HEK293 (cell line): ENCODE results near the gene PGS1.

ENCODE experiments used
- CTCF ChIA-PET: fragments of 350-600 bp; formaldehyde crosslinking; extraction: SDS; loops from one replicate; lab custom pipeline; 2021; ENCODE audit warnings: antibody characterized with exemption; lab: Yijun Ruan, JAX
- POLR2A ChIA-PET: fragments of 300-600 bp; formaldehyde crosslinking; extraction: SDS; loops from one replicate; lab custom pipeline; 2020; ENCODE audit warnings: antibody characterized with exemption, inconsistent platforms; lab: Yijun Ruan, JAX
- H3K27ac ChIP-seq: fragments of 200-500 bp; sonication (Bioruptor generic); 2 replicates; pipeline ENCODE4 v1.5.1; 2014; ENCODE audit warnings: low read depth, low read length, control low read depth, inconsistent platforms; ENCODE audit errors: extremely low read depth
- H3K36me3 ChIP-seq, 2 experiments: fragments of 200-500 bp in 1 of 2; sonication (Bioruptor generic) in 1 of 2; 1 replicate in 1 of 2; 2 replicates in 1 of 2; pipeline ENCODE4 v1.5.1; 2014 to 2017; ENCODE audit warnings: inconsistent platforms in 2 of 2, low read length in 2 of 2; ENCODE audit not compliant: control insufficient read depth in 2 of 2, insufficient read depth in 1 of 2
- H3K4me1 ChIP-seq: fragments of 200-500 bp; sonication (Bioruptor generic); 2 replicates; pipeline ENCODE4 v1.5.1; 2014; ENCODE audit warnings: mild to moderate bottlenecking, low read length, inconsistent platforms; ENCODE audit not compliant: control insufficient read depth, insufficient read depth
- H3K4me3 ChIP-seq: 2 replicates; pipeline ENCODE4 v1.5.1; 2011; ENCODE audit warnings: low read depth, mild to moderate bottlenecking, control low read depth, low read length, moderate library complexity
- H3K9me3 ChIP-seq: fragments of 200-500 bp; sonication (Bioruptor generic); 2 replicates; pipeline ENCODE4 v1.5.1; 2014; ENCODE audit warnings: low read depth, low read length, inconsistent platforms; ENCODE audit not compliant: control insufficient read depth, insufficient read depth
- BCL11B ChIP-seq: fragments of 450-650 bp; formaldehyde crosslinking; IDR thresholded peaks from 2 replicates; pipeline ENCODE4 v1.5.1; 2016; ENCODE audit warnings: low read depth, missing biosample characterization, missing genetic modification characterization
- HOXA7 ChIP-seq: sonication (generic); formaldehyde crosslinking; IDR thresholded peaks from 2 replicates; pipeline ENCODE4 v1.8.1; 2022; ENCODE audit warnings: missing genetic modification reagents, borderline replicate concordance
- KLF10 ChIP-seq: fragments of 450-650 bp; IDR thresholded peaks from 2 replicates; pipeline ENCODE4 v1.5.1; 2018; ENCODE audit warnings: missing biosample characterization, mild to moderate bottlenecking, missing genetic modification characterization
- MZF1 ChIP-seq: fragments of 450-650 bp; formaldehyde crosslinking; IDR thresholded peaks from 2 replicates; pipeline ENCODE4 v1.5.1; 2017; ENCODE audit warnings: missing biosample characterization, missing genetic modification characterization, borderline replicate concordance
- RBAK ChIP-seq: fragments of 450-650 bp; formaldehyde crosslinking; IDR thresholded peaks from 2 replicates; pipeline ENCODE4 v1.5.1; 2016; ENCODE audit warnings: missing biosample characterization, missing genetic modification characterization
- REPIN1 ChIP-seq: fragments of 450-650 bp; formaldehyde crosslinking; IDR thresholded peaks from 2 replicates; pipeline ENCODE4 v1.5.1; 2017; ENCODE audit warnings: missing biosample characterization, missing genetic modification characterization, low read depth
- ZBTB20 ChIP-seq: fragments of 450-650 bp; formaldehyde crosslinking; IDR thresholded peaks from 2 replicates; pipeline ENCODE4 v1.5.1; 2016; ENCODE audit warnings: missing biosample characterization, missing genetic modification characterization
- ZFP69B ChIP-seq: fragments of 450-650 bp; formaldehyde crosslinking; IDR thresholded peaks from 2 replicates; pipeline ENCODE4 v1.5.1; 2016; ENCODE audit warnings: missing biosample characterization, missing genetic modification characterization
- ZNF155 ChIP-seq: fragments of 450-650 bp; formaldehyde crosslinking; IDR thresholded peaks from 2 replicates; pipeline ENCODE4 v1.5.1; 2016; ENCODE audit warnings: missing biosample characterization, missing genetic modification characterization
- ZNF175 ChIP-seq: fragments of 450-650 bp; formaldehyde crosslinking; IDR thresholded peaks from 2 replicates; pipeline ENCODE4 v1.5.1; 2016; ENCODE audit warnings: missing biosample characterization, missing genetic modification characterization
- ZNF184 ChIP-seq: fragments of 450-650 bp; IDR thresholded peaks from 2 replicates; pipeline ENCODE4 v1.5.1; 2018; ENCODE audit warnings: missing biosample characterization, mild to moderate bottlenecking, missing genetic modification characterization
- ZNF274 ChIP-seq, 2 experiments: fragments of 200-500 bp in 1 of 2; fragments of 450-650 bp in 1 of 2; sonication (Bioruptor generic) in 1 of 2; formaldehyde crosslinking in 1 of 2; IDR thresholded peaks; 2 replicates each; pipeline versions ENCODE4 v1.5.1 to v1.6.1; 2014 to 2016; ENCODE audit warnings: borderline replicate concordance in 1 of 2, inconsistent platforms in 1 of 2, low read length in 1 of 2, missing biosample characterization in 1 of 2, missing genetic modification characterization in 1 of 2
- ZNF335 ChIP-seq: fragments of 450-650 bp; formaldehyde crosslinking; conservative IDR thresholded peaks from 2 replicates; pipeline ENCODE4 v1.5.1; 2016; ENCODE audit warnings: missing biosample characterization, missing genetic modification characterization
- ZNF391 ChIP-seq: fragments of 450-650 bp; formaldehyde crosslinking; IDR thresholded peaks from 2 replicates; pipeline ENCODE4 v1.5.1; 2016; ENCODE audit warnings: low read depth, missing biosample characterization, missing genetic modification characterization, borderline replicate concordance
- ZNF585B ChIP-seq: fragments of 450-650 bp; formaldehyde crosslinking; IDR thresholded peaks from 2 replicates; pipeline ENCODE4 v1.5.1; 2016; ENCODE audit warnings: missing biosample characterization, missing genetic modification characterization
- ZNF600 ChIP-seq: fragments of 450-650 bp; formaldehyde crosslinking; IDR thresholded peaks from 2 replicates; pipeline ENCODE4 v1.5.1; 2016; ENCODE audit warnings: missing biosample characterization, missing genetic modification characterization
- ZNF621 ChIP-seq: fragments of 450-650 bp; formaldehyde crosslinking; IDR thresholded peaks from 2 replicates; pipeline ENCODE4 v1.5.1; 2017; ENCODE audit warnings: missing biosample characterization, missing genetic modification characterization
- ZNF658 ChIP-seq: fragments of 450-650 bp; formaldehyde crosslinking; IDR thresholded peaks from 2 replicates; pipeline ENCODE4; 2016; ENCODE audit warnings: missing biosample characterization, missing genetic modification characterization
- ZNF707 ChIP-seq: fragments of 450-650 bp; formaldehyde crosslinking; IDR thresholded peaks from 2 replicates; pipeline ENCODE4 v1.5.1; 2016; ENCODE audit warnings: missing biosample characterization, missing genetic modification characterization
- ZNF776 ChIP-seq: fragments of 450-650 bp; formaldehyde crosslinking; IDR thresholded peaks from 2 replicates; pipeline ENCODE4 v1.5.0; 2017; ENCODE audit warnings: missing biosample characterization, missing genetic modification characterization, borderline replicate concordance
- TF ChIP-seq, protein P1 (sequence below): fragments of 450-650 bp; formaldehyde crosslinking; IDR thresholded peaks from 2 replicates; pipeline ENCODE4 v1.5.1; 2016; ENCODE audit warnings: missing biosample characterization, missing genetic modification characterization, borderline replicate concordance
- TF ChIP-seq, protein P2 (sequence below): fragments of 450-650 bp; formaldehyde crosslinking; IDR thresholded peaks from 2 replicates; pipeline ENCODE4 v1.5.1; 2016; ENCODE audit warnings: missing biosample characterization, missing genetic modification characterization
- TF ChIP-seq, protein P3 (sequence below): fragments of 450-650 bp; formaldehyde crosslinking; IDR thresholded peaks from 2 replicates; pipeline ENCODE4 v1.5.1; 2017; ENCODE audit warnings: missing biosample characterization, missing genetic modification characterization
- TF ChIP-seq, protein P4 (sequence below): fragments of 450-650 bp; formaldehyde crosslinking; optimal IDR thresholded peaks from 2 replicates; pipeline ENCODE3; 2016; ENCODE audit warnings: missing biosample characterization, mild to moderate bottlenecking, missing genetic modification characterization
- TF ChIP-seq, protein P5 (sequence below): fragments of 450-650 bp; formaldehyde crosslinking; IDR thresholded peaks from 2 replicates; pipeline ENCODE4 v1.5.1; 2016; ENCODE audit warnings: missing biosample characterization, missing genetic modification characterization

Gene PGS1

DNA sequence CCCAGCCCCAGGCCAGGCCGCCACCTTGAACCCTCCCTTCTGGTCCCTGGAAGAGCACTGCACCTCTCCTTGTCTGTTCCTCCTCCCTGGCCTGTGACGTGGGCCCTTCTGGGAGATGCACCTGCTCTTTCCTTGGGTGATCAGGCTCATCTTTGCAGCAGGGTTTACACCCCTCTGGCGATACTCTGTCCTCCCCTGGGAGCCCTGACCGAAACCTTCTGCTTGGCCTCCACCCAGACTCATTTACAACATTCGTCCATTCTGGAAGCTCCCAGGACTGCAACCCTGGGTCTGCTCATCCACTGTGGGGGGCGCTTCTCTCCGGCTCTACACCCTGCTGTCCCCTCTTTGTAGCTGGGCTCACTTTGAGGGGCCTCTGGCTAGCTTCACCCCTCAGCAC, 73.3 kb downstream of the PGS1 start:
- H3K4me1 ChIP-seq, result no peaks in the 10 kb centered on the region
- TF ChIP-seq REPIN1 (tag by site-specific recombination) (no peak), KLF10 (tag by site-specific recombination) (no peak), ZNF600 (tag by site-specific recombination) (no peak), ZNF175 (no peak), BCL11B (no peak), MZF1 (tag by site-specific recombination) (no peak), HOXA7 (CRISPR knock-in tag) (no peak), ZNF658 (tag by site-specific recombination) (no peak), ZNF184 (no peak), ZNF707 (tag by site-specific recombination) (no peak), ZNF621 (tag by site-specific recombination) (no peak), ZFP69B (tag by site-specific recombination) (no peak), ZNF274 (IDR thresholded peaks at IDR 0.05; ENCODE audit: low read length) (no peak), ZNF274 (tag by site-specific recombination; IDR thresholded peaks at IDR 0.05; ENCODE audit: borderline replicate concordance) (no peak), RBAK (tag by site-specific recombination) (no peak), ZBTB20 (tag by site-specific recombination) (no peak)
- TF ChIP-seq, protein P1, sequence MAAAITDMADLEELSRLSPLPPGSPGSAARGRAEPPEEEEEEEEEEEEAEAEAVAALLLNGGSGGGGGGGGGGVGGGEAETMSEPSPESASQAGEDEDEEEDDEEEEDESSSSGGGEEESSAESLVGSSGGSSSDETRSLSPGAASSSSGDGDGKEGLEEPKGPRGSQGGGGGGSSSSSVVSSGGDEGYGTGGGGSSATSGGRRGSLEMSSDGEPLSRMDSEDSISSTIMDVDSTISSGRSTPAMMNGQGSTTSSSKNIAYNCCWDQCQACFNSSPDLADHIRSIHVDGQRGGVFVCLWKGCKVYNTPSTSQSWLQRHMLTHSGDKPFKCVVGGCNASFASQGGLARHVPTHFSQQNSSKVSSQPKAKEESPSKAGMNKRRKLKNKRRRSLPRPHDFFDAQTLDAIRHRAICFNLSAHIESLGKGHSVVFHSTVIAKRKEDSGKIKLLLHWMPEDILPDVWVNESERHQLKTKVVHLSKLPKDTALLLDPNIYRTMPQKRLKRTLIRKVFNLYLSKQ (tag by site-specific recombination), result no peak
- TF ChIP-seq, protein P2, sequence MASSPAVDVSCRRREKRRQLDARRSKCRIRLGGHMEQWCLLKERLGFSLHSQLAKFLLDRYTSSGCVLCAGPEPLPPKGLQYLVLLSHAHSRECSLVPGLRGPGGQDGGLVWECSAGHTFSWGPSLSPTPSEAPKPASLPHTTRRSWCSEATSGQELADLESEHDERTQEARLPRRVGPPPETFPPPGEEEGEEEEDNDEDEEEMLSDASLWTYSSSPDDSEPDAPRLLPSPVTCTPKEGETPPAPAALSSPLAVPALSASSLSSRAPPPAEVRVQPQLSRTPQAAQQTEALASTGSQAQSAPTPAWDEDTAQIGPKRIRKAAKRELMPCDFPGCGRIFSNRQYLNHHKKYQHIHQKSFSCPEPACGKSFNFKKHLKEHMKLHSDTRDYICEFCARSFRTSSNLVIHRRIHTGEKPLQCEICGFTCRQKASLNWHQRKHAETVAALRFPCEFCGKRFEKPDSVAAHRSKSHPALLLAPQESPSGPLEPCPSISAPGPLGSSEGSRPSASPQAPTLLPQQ, result no peak
- TF ChIP-seq, protein P3, sequence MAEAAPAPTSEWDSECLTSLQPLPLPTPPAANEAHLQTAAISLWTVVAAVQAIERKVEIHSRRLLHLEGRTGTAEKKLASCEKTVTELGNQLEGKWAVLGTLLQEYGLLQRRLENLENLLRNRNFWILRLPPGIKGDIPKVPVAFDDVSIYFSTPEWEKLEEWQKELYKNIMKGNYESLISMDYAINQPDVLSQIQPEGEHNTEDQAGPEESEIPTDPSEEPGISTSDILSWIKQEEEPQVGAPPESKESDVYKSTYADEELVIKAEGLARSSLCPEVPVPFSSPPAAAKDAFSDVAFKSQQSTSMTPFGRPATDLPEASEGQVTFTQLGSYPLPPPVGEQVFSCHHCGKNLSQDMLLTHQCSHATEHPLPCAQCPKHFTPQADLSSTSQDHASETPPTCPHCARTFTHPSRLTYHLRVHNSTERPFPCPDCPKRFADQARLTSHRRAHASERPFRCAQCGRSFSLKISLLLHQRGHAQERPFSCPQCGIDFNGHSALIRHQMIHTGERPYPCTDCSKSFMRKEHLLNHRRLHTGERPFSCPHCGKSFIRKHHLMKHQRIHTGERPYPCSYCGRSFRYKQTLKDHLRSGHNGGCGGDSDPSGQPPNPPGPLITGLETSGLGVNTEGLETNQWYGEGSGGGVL (tag by site-specific recombination), result no peak
- TF ChIP-seq, protein P4, sequence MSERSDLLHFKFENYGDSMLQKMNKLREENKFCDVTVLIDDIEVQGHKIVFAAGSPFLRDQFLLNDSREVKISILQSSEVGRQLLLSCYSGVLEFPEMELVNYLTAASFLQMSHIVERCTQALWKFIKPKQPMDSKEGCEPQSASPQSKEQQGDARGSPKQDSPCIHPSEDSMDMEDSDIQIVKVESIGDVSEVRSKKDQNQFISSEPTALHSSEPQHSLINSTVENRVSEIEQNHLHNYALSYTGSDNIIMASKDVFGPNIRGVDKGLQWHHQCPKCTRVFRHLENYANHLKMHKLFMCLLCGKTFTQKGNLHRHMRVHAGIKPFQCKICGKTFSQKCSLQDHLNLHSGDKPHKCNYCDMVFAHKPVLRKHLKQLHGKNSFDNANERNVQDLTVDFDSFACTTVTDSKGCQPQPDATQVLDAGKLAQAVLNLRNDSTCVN, result no peak
- CTCF ChIA-PET, result interaction anchor here (1.2 kb wide), 1 partner anchor 30 kb away, joined by 3 read pairs; no protein-coding TSS in a partner anchor
- no peak overlapping the region for H3K4me3 ChIP-seq
- H3K27ac ChIP-seq, result no peak overlapping the region
- POLR2A ChIA-PET, result no interaction called here
- H3K36me3 ChIP-seq, result no peaks in the 10 kb centered on the region
- H3K9me3 ChIP-seq, result no peaks in the 10 kb centered on the region

DNA sequence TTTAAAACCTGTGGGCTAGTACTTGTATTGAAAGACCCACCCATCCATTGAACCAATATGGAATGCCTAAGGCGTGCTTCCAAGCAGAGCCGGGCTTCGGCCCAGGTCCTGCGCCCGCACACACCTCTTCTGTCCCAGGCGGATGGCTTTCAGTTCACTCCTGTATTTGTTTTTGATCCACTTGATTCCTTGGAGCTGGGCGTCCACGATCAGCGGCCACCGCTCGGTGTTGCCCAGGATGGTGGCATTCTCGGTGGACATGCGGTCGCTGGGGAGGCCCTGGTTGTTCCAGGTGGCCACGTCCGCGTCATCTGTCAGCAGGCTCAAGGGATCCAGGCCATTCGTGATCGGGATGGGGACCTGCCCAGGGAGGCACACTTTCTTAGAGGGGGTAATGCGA, 75.9 kb downstream of the PGS1 start:
- POLR2A ChIA-PET, result no interaction called here
- CTCF ChIA-PET, result interaction anchor here (0.9 to 1.5 kb wide), 2 partner anchors 9 to 254 kb away, joined by 3 read pairs; no protein-coding TSS in a partner anchor
- no peak overlapping the region for H3K27ac ChIP-seq

More for the DNA sequence above, 75.9 kb downstream of the PGS1 start:
- Histone ChIP-seq H3K36me3 (no peaks in the 10 kb centered on the region), H3K4me1 (no peaks in the 10 kb centered on the region), H3K9me3 (no peaks in the 10 kb centered on the region), H3K4me3 (no peak overlapping the region)
- TF ChIP-seq ZNF585B (tag by site-specific recombination) (no peak), ZNF155 (tag by site-specific recombination) (no peak), ZNF335 (no peak), ZNF776 (tag by site-specific recombination) (no peak), ZNF391 (tag by site-specific recombination) (no peak)
- TF ChIP-seq, protein P5, sequence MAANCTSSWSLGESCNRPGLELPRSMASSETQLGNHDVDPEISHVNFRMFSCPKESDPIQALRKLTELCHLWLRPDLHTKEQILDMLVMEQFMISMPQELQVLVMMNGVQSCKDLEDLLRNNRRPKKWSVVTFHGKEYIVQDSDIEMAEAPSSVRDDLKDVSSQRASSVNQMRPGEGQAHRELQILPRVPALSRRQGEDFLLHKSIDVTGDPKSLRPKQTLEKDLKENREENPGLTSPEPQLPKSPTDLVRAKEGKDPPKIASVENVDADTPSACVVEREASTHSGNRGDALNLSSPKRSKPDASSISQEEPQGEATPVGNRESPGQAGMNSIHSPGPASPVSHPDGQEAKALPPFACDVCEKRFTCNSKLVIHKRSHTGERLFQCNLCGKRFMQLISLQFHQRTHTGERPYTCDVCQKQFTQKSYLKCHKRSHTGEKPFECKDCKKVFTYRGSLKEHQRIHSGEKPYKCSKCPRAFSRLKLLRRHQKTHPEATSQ (tag by site-specific recombination), result no peak
